ENCODE results near the gene BHLHE41.

DNA sequence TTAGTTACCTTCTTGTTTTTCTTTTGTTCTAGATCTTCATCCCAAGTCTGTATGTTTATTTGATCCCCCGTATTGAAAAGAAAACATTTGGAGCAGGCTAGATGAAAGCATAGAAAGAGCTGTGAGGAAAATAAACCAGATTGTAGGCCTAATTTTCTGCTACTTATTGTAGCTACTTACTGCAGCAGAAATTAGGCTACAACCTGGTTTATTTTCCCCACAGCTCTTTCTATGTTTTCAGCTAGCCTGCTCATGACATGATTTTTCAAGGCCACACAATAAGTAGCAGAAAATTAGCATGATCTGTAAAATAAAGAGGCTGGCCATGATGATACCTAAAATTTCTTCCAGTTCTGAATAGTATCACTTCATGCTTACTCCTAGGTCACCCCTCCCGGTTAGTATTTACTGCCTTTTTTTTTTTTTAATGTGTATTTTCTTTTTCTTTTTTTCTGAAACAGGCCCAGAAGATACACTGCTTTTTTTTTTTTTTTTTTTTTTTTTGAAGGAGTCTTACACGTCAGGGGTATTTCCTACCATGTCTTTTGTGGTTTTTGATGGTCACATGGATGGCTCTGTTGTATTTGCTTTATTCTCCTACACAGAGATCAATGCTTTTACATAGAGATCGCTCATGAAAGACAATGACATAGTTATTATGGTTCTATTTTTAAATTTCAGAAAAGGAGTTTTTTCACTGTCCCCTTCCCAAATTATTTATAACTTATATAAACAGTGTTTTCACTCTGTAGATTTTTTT lies 32.3 kb downstream of the BHLHE41 start:
- TF ChIP-seq CTCF (IDR thresholded peaks at IDR 0.05; ENCODE audit: insufficient read depth, low read depth, low read length): no peak
- no peak for TF ChIP-seq EZH2 (IDR thresholded peaks at IDR 0.05; ENCODE audit: insufficient read depth, low read length)

Measured in astrocyte (in vitro differentiated cells and primary cell).